Measurements from ENCODE around the gene KRTAP10-8.

DNA sequence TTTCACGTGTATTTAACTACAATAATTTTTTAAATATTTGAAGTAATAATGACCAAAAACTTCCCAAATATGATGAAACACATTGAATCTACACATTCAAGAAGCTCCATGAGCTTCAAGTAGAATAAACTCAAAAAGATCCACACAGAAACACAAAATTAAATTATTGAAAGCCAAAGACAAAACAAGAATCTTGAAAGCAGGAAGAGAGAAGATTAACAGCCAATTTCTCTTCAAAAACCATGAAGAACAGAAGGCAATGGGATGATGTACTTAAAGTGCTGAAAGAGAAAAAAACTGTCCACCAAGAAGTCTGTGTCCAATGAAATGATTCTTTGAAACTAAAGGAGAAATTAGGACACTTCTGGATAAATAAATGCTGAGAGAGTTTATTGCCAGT is 20.2 kb downstream of the KRTAP10-8 start:
- TF ChIP-seq, protein P1, sequence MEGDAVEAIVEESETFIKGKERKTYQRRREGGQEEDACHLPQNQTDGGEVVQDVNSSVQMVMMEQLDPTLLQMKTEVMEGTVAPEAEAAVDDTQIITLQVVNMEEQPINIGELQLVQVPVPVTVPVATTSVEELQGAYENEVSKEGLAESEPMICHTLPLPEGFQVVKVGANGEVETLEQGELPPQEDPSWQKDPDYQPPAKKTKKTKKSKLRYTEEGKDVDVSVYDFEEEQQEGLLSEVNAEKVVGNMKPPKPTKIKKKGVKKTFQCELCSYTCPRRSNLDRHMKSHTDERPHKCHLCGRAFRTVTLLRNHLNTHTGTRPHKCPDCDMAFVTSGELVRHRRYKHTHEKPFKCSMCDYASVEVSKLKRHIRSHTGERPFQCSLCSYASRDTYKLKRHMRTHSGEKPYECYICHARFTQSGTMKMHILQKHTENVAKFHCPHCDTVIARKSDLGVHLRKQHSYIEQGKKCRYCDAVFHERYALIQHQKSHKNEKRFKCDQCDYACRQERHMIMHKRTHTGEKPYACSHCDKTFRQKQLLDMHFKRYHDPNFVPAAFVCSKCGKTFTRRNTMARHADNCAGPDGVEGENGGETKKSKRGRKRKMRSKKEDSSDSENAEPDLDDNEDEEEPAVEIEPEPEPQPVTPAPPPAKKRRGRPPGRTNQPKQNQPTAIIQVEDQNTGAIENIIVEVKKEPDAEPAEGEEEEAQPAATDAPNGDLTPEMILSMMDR (IDR thresholded peaks at IDR 0.05): no peak
- TF ChIP-seq POLR2A (IDR thresholded peaks at IDR 0.05): no peak

Data from prostate gland (tissue), 2 donors.